Right lung (tissue), 5 donors: ENCODE data around the gene CFAP61. TPM values are rescaled to one million over a fixed set of nuclear protein-coding genes. Genes with fewer than 3 reads are reported as not detected.

Experiments used
- DNase-seq, 2 donors: peaks; one replicate each; pipeline ENCODE4 v3.0.0-alpha.2; 2013
- polyA plus RNA-seq, 5 donors: library from polyadenylated mRNA; unstranded; fragments of 120-200 nt; gene quantifications; one replicate each; pipeline versions ENCODE4 v1.2.1 to v1.2.3, GENCODE V29; 2013; ENCODE audit warnings: inconsistent platforms in 1 of 5, low replicate concordance in 1 of 5; ENCODE audit not compliant: insufficient read length in 5 of 5, insufficient read depth in 1 of 5

Gene CFAP61
- polyA plus RNA-seq, 5 donors = 1.5 to 5.7 (median 3.5) TPM

- no peak for DNase-seq
Measured at GRCh38 chr20:20395903-20396568, 343.7 kb downstream of the CFAP61 start.

GRCh38 chr20:20396794-20397193 lies 344.5 kb downstream of the CFAP61 start:
- no peak for DNase-seq

GRCh38 chr20:20398123-20398522 lies 345.8 kb downstream of the CFAP61 start:
- no peak for DNase-seq

- DNase-seq = no peak
Measured at GRCh38 chr20:20399531-20400500, 347.5 kb downstream of the CFAP61 start.

- no peak for DNase-seq
Measured at GRCh38 chr20:20401991-20402390, 349.7 kb downstream of the CFAP61 start.

- no peak for DNase-seq
Measured at GRCh38 chr20:20404633-20405032, 352.3 kb downstream of the CFAP61 start.

GRCh38 chr20:20405623-20406022 lies 353.3 kb downstream of the CFAP61 start:
- DNase-seq = no peak

GRCh38 chr20:20406306-20406705 lies 354.0 kb downstream of the CFAP61 start:
- DNase-seq = no peak

- peak in 1 of 2 donors; percentile 30 for DNase-seq
Measured at GRCh38 chr20:20407891-20408805, 355.8 kb downstream of the CFAP61 start.

- no peak for DNase-seq
Measured at GRCh38 chr20:20409331-20409730, 357.0 kb downstream of the CFAP61 start.

Other genes with a start within 250 kb of the CFAP61 start
- gene NAA20, start 35.2 kb upstream of the CFAP61 start, polyA plus RNA-seq = 10 to 100 TPM; 64.7 to 78.6 (median 67.2) TPM
- 10 to 100 TPM; 29.4 to 43.7 (median 41.4) TPM for gene CRNKL1, start 66 bp upstream of the CFAP61 start, polyA plus RNA-seq